Neural crest cell (in vitro differentiated cells): ENCODE data around the gene EGFLAM. TPM values are rescaled to one million over a fixed set of nuclear protein-coding genes. Genes with fewer than 3 reads are reported as not detected.

ENCODE experiments used
- DNase-seq: peaks from one replicate; pipeline ENCODE4 v3.0.0; 2021; ENCODE audit warnings: low read depth, mixed read lengths, low spot score
- H3K27ac Mint-ChIP-seq: one replicate; pipeline ENCODE4 v1.8.0; 2021; ENCODE audit warnings: mild to moderate bottlenecking, mixed read lengths; ENCODE audit not compliant: unreplicated experiment
- H3K27me3 Mint-ChIP-seq: 2 replicates; pipeline ENCODE4 v1.8.0; 2021; ENCODE audit warnings: low read depth, mild to moderate bottlenecking, mixed read lengths
- H3K36me3 Mint-ChIP-seq: 2 replicates; pipeline ENCODE4 v1.8.0; 2021; ENCODE audit warnings: low read depth, mild to moderate bottlenecking, mixed read lengths
- H3K4me1 Mint-ChIP-seq: 2 replicates; pipeline ENCODE4 v1.8.0; 2021; ENCODE audit warnings: mixed read lengths
- H3K4me3 Mint-ChIP-seq: one replicate; pipeline ENCODE4 v1.8.0; 2021; ENCODE audit warnings: mild to moderate bottlenecking, mixed read lengths
- H3K9me3 Mint-ChIP-seq: 2 replicates; pipeline ENCODE4 v1.8.0; 2021; ENCODE audit warnings: mixed read lengths
- CTCF ChIP-seq: fragments of 200-600 bp; sonication (generic); conservative IDR thresholded peaks from 2 replicates; pipeline ENCODE4 v1.5.0; 2021; ENCODE audit warnings: antibody characterized with exemption, mild to moderate bottlenecking
- total RNA-seq: library from RNA; stranded (reverse); gene quantifications from 2 replicates; pipeline ENCODE4 v1.2.1, GENCODE V29; 2021

EGFLAM gene
- total RNA-seq, 1 donor from 2014 or later: 9.1 TPM

GRCh38 chr5:38373743-38374142, 115.4 kb downstream of the EGFLAM start:
- no peak for TF ChIP-seq CTCF
- peaks cover 8% of the 10 kb centered on the region for H3K4me1 Mint-ChIP-seq
- H3K27me3 Mint-ChIP-seq: no peaks in the 10 kb centered on the region
- no peak overlapping the region for H3K27ac Mint-ChIP-seq
- H3K36me3 Mint-ChIP-seq: no peaks in the 10 kb centered on the region
- H3K9me3 Mint-ChIP-seq: no peaks in the 10 kb centered on the region
- no peak for DNase-seq
- no peak overlapping the region for H3K4me3 Mint-ChIP-seq

- Mint-ChIP-seq H3K36me3 (no peaks in the 10 kb centered on the region), H3K27ac (no peak overlapping the region), H3K4me1 (peaks cover 11% of the 10 kb centered on the region), H3K27me3 (no peaks in the 10 kb centered on the region), H3K9me3 (no peaks in the 10 kb centered on the region), H3K4me3 (no peak overlapping the region)
- TF ChIP-seq CTCF: no peak
- DNase-seq: no peak
Observed at GRCh38 chr5:38375423-38375822, 117.1 kb downstream of the EGFLAM start.

GRCh38 chr5:38376404-38376803, 118.0 kb downstream of the EGFLAM start:
- H3K27ac Mint-ChIP-seq: no peak overlapping the region
- peaks cover 11% of the 10 kb centered on the region for H3K4me1 Mint-ChIP-seq
- TF ChIP-seq CTCF: no peak
- H3K27me3 Mint-ChIP-seq: no peaks in the 10 kb centered on the region
- H3K36me3 Mint-ChIP-seq: no peaks in the 10 kb centered on the region
- DNase-seq: no peak
- H3K9me3 Mint-ChIP-seq: no peaks in the 10 kb centered on the region
- H3K4me3 Mint-ChIP-seq: no peak overlapping the region

- no peak overlapping the region for H3K27ac Mint-ChIP-seq
- peaks cover 15% of the 10 kb centered on the region for H3K4me1 Mint-ChIP-seq
- no peaks in the 10 kb centered on the region for H3K36me3 Mint-ChIP-seq
- no peak for TF ChIP-seq CTCF
- H3K27me3 Mint-ChIP-seq: no peaks in the 10 kb centered on the region
- H3K9me3 Mint-ChIP-seq: no peaks in the 10 kb centered on the region
- DNase-seq: no peak
- H3K4me3 Mint-ChIP-seq: no peak overlapping the region
Observed at GRCh38 chr5:38378579-38378978, 120.2 kb downstream of the EGFLAM start.

GRCh38 chr5:38379350-38379937, 121.1 kb downstream of the EGFLAM start:
- Mint-ChIP-seq H3K9me3 (no peaks in the 10 kb centered on the region), H3K4me1 (peaks cover 15% of the 10 kb centered on the region), H3K27me3 (no peaks in the 10 kb centered on the region), H3K36me3 (no peaks in the 10 kb centered on the region), H3K4me3 (no peak overlapping the region), H3K27ac (no peak overlapping the region)
- no peak for DNase-seq
- TF ChIP-seq CTCF: no peak
